ENCODE data around the gene PKP1.

The PKP1 gene

GRCh38 chr1:201310986-201311355 lies 27.7 kb downstream of the PKP1 start:
- no peak for DNase-seq

- no peak for DNase-seq
Observed at GRCh38 chr1:201311356-201312011, 28.2 kb downstream of the PKP1 start.

- no peak for DNase-seq
Observed at GRCh38 chr1:201312298-201312697, 29.0 kb downstream of the PKP1 start.

- no peak for DNase-seq
Observed at GRCh38 chr1:201313086-201313485, 29.8 kb downstream of the PKP1 start.

GRCh38 chr1:201316556-201316955 lies 33.2 kb downstream of the PKP1 start:
- DNase-seq = no peak

GRCh38 chr1:201317551-201317950 lies 34.2 kb downstream of the PKP1 start:
- no peak for DNase-seq

- DNase-seq = no peak
Observed at GRCh38 chr1:201318504-201319340, 35.4 kb downstream of the PKP1 start.

GRCh38 chr1:201319631-201320030 lies 36.3 kb downstream of the PKP1 start:
- DNase-seq = no peak

- DNase-seq = no peak
Observed at GRCh38 chr1:201320168-201320788, 37.0 kb downstream of the PKP1 start.

- no peak for DNase-seq
Observed at GRCh38 chr1:201321826-201322390, 38.6 kb downstream of the PKP1 start.

- DNase-seq = no peak
Observed at GRCh38 chr1:201322653-201323510, 39.6 kb downstream of the PKP1 start.

GRCh38 chr1:201324306-201324705 lies 41.0 kb downstream of the PKP1 start:
- no peak for DNase-seq

GRCh38 chr1:201324821-201325677 lies 41.7 kb downstream of the PKP1 start:
- no peak for DNase-seq

- DNase-seq = no peak
Observed at GRCh38 chr1:201325678-201326060, 42.4 kb downstream of the PKP1 start.

- DNase-seq = no peak
Observed at GRCh38 chr1:201326710-201327109, 43.4 kb downstream of the PKP1 start.

GRCh38 chr1:201327687-201328240 lies 44.5 kb downstream of the PKP1 start:
- no peak for DNase-seq

- DNase-seq = no peak
Observed at GRCh38 chr1:201328576-201328975, 45.3 kb downstream of the PKP1 start.

GRCh38 chr1:201329286-201329685 lies 46.0 kb downstream of the PKP1 start:
- DNase-seq = no peak

GRCh38 chr1:201329801-201330200 lies 46.5 kb downstream of the PKP1 start:
- no peak for DNase-seq

- DNase-seq = no peak
Observed at GRCh38 chr1:201330541-201330940, 47.2 kb downstream of the PKP1 start.

GRCh38 chr1:201331166-201331565 lies 47.9 kb downstream of the PKP1 start:
- no peak for DNase-seq
